ENCODE results near the gene ZNF410. TPM values are rescaled to one million over a fixed set of nuclear protein-coding genes. Genes with fewer than 3 reads are reported as not detected.
"Not testable (repeated sequence)": the region's sequence is repeated elsewhere in the genome, so short reads cannot be mapped to it uniquely, and the experiment has no call there.

Gene ZNF410
- total RNA-seq, 4 donors from 2014 or later = 33.2 to 104 (median 45.9) TPM

GRCh38 chr14:73913256-73913655, 26.6 kb downstream of the ZNF410 start:
- Histone ChIP-seq H3K27ac (no peak overlapping the region), H3K4me1 (no peaks in the 10 kb centered on the region), H3K36me3 (peaks cover 0 to 67% (median 24%) of the 10 kb centered on the region in 4 donors), H3K4me3 (no peak overlapping the region), H3K9me3 (no peaks in the 10 kb centered on the region), H3K27me3 (no peaks in the 10 kb centered on the region)
- TF ChIP-seq POLR2AphosphoS5 (IDR thresholded peaks at IDR 0.05) = no peak
- no peak for TF ChIP-seq CTCF (IDR thresholded peaks at IDR 0.05)
- TF ChIP-seq POLR2A (IDR thresholded peaks at IDR 0.05) = no peak
- no peak for TF ChIP-seq EP300 (IDR thresholded peaks at IDR 0.05; ENCODE audit: low read depth)
- intact Hi-C loops (cut with DNase I; ENCODE audit: low total_unique reads) = no loop called here
- in situ Hi-C loops (cut with MboI; ENCODE audit: low pct_ligation_motif_present in 1 of 4, low pct_unique_long_range_greater_than_20kb in 1 of 4, low sequenced_read_pairs in 3 of 4) = no loop called here
- DNase-seq = no peak
- WGBS, 2 donors (ENCODE audit: low coverage in 1 of 2) = 84 to 86% methylated on average over 3 of the region's 3 CpGs

- no peak for DNase-seq
- TF ChIP-seq POLR2A (IDR thresholded peaks at IDR 0.05) (no peak), POLR2AphosphoS5 (IDR thresholded peaks at IDR 0.05) (no peak), EP300 (IDR thresholded peaks at IDR 0.05; ENCODE audit: low read depth) (no peak), CTCF (IDR thresholded peaks at IDR 0.05) (no peak)
- H3K4me3 ChIP-seq = no peak overlapping the region
- H3K27me3 ChIP-seq = no peaks in the 10 kb centered on the region
- H3K36me3 ChIP-seq = peaks cover 0 to 58% (median 16%) of the 10 kb centered on the region in 4 donors
- 71 to 90% methylated on average over 3 to 6 of the region's 6 CpGs for WGBS, 2 donors (ENCODE audit: low coverage in 1 of 2)
- H3K4me1 ChIP-seq = no peaks in the 10 kb centered on the region
- H3K9me3 ChIP-seq = no peaks in the 10 kb centered on the region
- no peak overlapping the region for H3K27ac ChIP-seq
- in situ Hi-C loops (cut with MboI; ENCODE audit: low pct_ligation_motif_present in 1 of 4, low pct_unique_long_range_greater_than_20kb in 1 of 4, low sequenced_read_pairs in 3 of 4) (no loop called here), intact Hi-C loops (cut with DNase I; ENCODE audit: low total_unique reads) (no loop called here)
Measured at GRCh38 chr14:73916324-73916723, 29.7 kb downstream of the ZNF410 start.

GRCh38 chr14:73919457-73919856, 32.8 kb downstream of the ZNF410 start:
- WGBS, 2 donors (ENCODE audit: low coverage in 1 of 2) = 93 to 97% methylated on average over 2 of the region's 2 CpGs
- H3K4me3 ChIP-seq; H3K27me3 ChIP-seq; H3K4me1 ChIP-seq; in situ Hi-C loops (cut with MboI; ENCODE audit: low pct_ligation_motif_present in 1 of 4, low pct_unique_long_range_greater_than_20kb in 1 of 4, low sequenced_read_pairs in 3 of 4); intact Hi-C loops (cut with DNase I; ENCODE audit: low total_unique reads); H3K27ac ChIP-seq; DNase-seq; H3K9me3 ChIP-seq: not testable (repeated sequence)
- H3K36me3 ChIP-seq = peaks cover 0 to 63% (median 27%) of the 10 kb centered on the region in 4 donors

- H3K4me3 ChIP-seq = no peak overlapping the region
- no peaks in the 10 kb centered on the region for H3K9me3 ChIP-seq
- no peak for TF ChIP-seq EP300 (IDR thresholded peaks at IDR 0.05; ENCODE audit: low read depth)
- TF ChIP-seq POLR2A (IDR thresholded peaks at IDR 0.05) = no peak
- no peak for TF ChIP-seq CTCF (IDR thresholded peaks at IDR 0.05)
- no peak for TF ChIP-seq POLR2AphosphoS5 (IDR thresholded peaks at IDR 0.05)
- H3K27me3 ChIP-seq = no peaks in the 10 kb centered on the region
- in situ Hi-C loops (cut with MboI; ENCODE audit: low pct_ligation_motif_present in 1 of 4, low pct_unique_long_range_greater_than_20kb in 1 of 4, low sequenced_read_pairs in 3 of 4) (no loop called here), intact Hi-C loops (cut with DNase I; ENCODE audit: low total_unique reads) (loop anchor here (5.0 kb wide), 1 partner anchor 568 kb away; the partner anchor contains the start of genes ISCA2 and NPC2)
- DNase-seq = no peak
- no peak overlapping the region for H3K27ac ChIP-seq
- no peaks in the 10 kb centered on the region for H3K4me1 ChIP-seq
- H3K36me3 ChIP-seq = peaks cover 0 to 93% (median 43%) of the 10 kb centered on the region in 4 donors
- WGBS, 2 donors (ENCODE audit: low coverage in 1 of 2) = 73 to 83% methylated on average over 3 to 5 of the region's 5 CpGs
Measured at GRCh38 chr14:73924337-73924736, 37.7 kb downstream of the ZNF410 start.

GRCh38 chr14:73935666-73936065, 49.0 kb downstream of the ZNF410 start:
- Histone ChIP-seq H3K4me3 (no peak overlapping the region), H3K27me3 (no peaks in the 10 kb centered on the region), H3K27ac (no peak overlapping the region), H3K4me1 (no peaks in the 10 kb centered on the region), H3K36me3 (peaks cover 0 to 41% (median 17%) of the 10 kb centered on the region in 4 donors), H3K9me3 (no peaks in the 10 kb centered on the region)
- in situ Hi-C loops (cut with MboI; ENCODE audit: low pct_ligation_motif_present in 1 of 4, low pct_unique_long_range_greater_than_20kb in 1 of 4, low sequenced_read_pairs in 3 of 4) = no loop called here
- DNase-seq = no peak
- 76 to 85% methylated on average over 1 to 2 of the region's 2 CpGs for WGBS, 2 donors (ENCODE audit: low coverage in 1 of 2)
- TF ChIP-seq CTCF (IDR thresholded peaks at IDR 0.05) (peak in 2 of 5 experiments; percentile 24 to 29), POLR2AphosphoS5 (IDR thresholded peaks at IDR 0.05) (no peak)
- intact Hi-C loops (cut with DNase I; ENCODE audit: low total_unique reads) = no loop called here
